Activated gamma-delta T cell (primary cell): ENCODE data around the gene ITIH2.
"Not testable (repeated sequence)": the region's sequence is repeated elsewhere in the genome, so short reads cannot be mapped to it uniquely, and the experiment has no call there.

Source experiments
- DNase-seq: peaks from one replicate; lab custom pipeline; 2025; lab: John Stamatoyannopoulos, UW
- total RNA-seq, 2 donors: gene quantifications; one replicate each; lab custom pipeline; 2026; lab: John Stamatoyannopoulos, UW

Gene ITIH2
- total RNA-seq: 0 reads per million in 2 donors

GRCh38 chr10:7703140-7703539, at the start of gene ITIH2:
ITIH2 (plus strand) TSS chr10:7703316; CDS start chr10:7703435, 119 bp downstream.
- no peak for DNase-seq

- DNase-seq: not testable (repeated sequence)
These were observed 46.0 kb upstream of the ITIH2 start for GRCh38 chr10:7657079-7657478.

- no peak for DNase-seq
These were observed 45.6 kb upstream of the ITIH2 start for GRCh38 chr10:7657552-7657951.

GRCh38 chr10:7659560-7659959, 43.6 kb upstream of the ITIH2 start:
- no peak for DNase-seq

- DNase-seq: no peak
These were observed 40.6 kb upstream of the ITIH2 start for GRCh38 chr10:7662522-7662921.

GRCh38 chr10:7664707-7665106, 38.4 kb upstream of the ITIH2 start:
- no peak for DNase-seq

- DNase-seq: no peak
These were observed 37.3 kb upstream of the ITIH2 start for GRCh38 chr10:7665767-7666166.

- DNase-seq: no peak
These were observed 36.7 kb upstream of the ITIH2 start, which contains the start of gene ITIH5 for GRCh38 chr10:7666253-7667023. ITIH5 (minus strand) TSS chr10:7666966; CDS start chr10:7666892, 74 bp downstream.

- DNase-seq: no peak
These were observed 35.6 kb upstream of the ITIH2 start for GRCh38 chr10:7667262-7668141.

GRCh38 chr10:7670157-7670556, 33.0 kb upstream of the ITIH2 start:
- no peak for DNase-seq

- no peak for DNase-seq
These were observed 30.6 kb upstream of the ITIH2 start for GRCh38 chr10:7672341-7673134.

- no peak for DNase-seq
These were observed 23.9 kb upstream of the ITIH2 start for GRCh38 chr10:7679256-7679655.

GRCh38 chr10:7680078-7680477, 23.0 kb upstream of the ITIH2 start:
- not testable (repeated sequence) for DNase-seq

- no peak for DNase-seq
These were observed 16.6 kb upstream of the ITIH2 start for GRCh38 chr10:7686351-7687171.

- DNase-seq: peak; percentile 5
These were observed 15.7 kb upstream of the ITIH2 start for GRCh38 chr10:7687228-7687907.

- no peak for DNase-seq
These were observed 13.5 kb upstream of the ITIH2 start for GRCh38 chr10:7689591-7689990.

GRCh38 chr10:7690885-7691597, 12.1 kb upstream of the ITIH2 start:
- DNase-seq: not testable (repeated sequence)

GRCh38 chr10:7692368-7692767, 10.7 kb upstream of the ITIH2 start:
- not testable (repeated sequence) for DNase-seq

GRCh38 chr10:7693194-7693593, 9.9 kb upstream of the ITIH2 start:
- not testable (repeated sequence) for DNase-seq

- no peak for DNase-seq
These were observed 6.6 kb upstream of the ITIH2 start for GRCh38 chr10:7696545-7696944.
